Measurements from ENCODE around the gene FYB1. TPM values are rescaled to one million over a fixed set of nuclear protein-coding genes. Genes with fewer than 3 reads are reported as not detected.

Gene FYB1
- total and polyA plus RNA-seq, 2 of the 8 experiments (the other 6 are each of a cell fraction or from before 2014, with no cell fraction given), result not detected

DNA sequence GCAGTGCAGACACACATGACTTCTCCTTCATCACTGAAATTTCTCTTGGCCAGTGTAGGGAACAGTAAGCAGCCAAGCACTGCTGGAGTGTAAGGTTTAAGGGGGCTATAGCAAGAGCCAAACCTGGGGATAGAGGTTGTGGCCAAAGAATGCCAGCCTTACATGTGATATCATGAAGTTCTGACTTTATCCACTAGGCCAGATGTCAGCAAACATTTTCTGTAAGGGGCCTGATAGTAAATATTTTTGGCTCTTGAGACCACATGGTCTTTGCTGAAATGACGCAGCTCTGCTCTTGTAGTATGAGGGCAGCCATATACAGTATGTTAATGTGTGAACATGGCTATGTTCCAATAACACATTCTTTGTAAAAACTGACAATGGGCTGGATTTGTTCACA, 29.7 kb upstream of the FYB1 start (continued):
- TF ChIP-seq SAP30 (IDR thresholded peaks at IDR 0.05; ENCODE audit: insufficient read depth, insufficient replicate concordance, low read length) (no peak), SRF (IDR thresholded peaks at IDR 0.05; ENCODE audit: low read depth, low read length) (no peak), MAFK (IDR thresholded peaks at IDR 0.05; ENCODE audit: low read depth, low read length) (no peak)

Data from H1 (cell line).